IMR-90 (cell line): ENCODE results near the gene F3. TPM values are rescaled to one million over a fixed set of nuclear protein-coding genes. Genes with fewer than 3 reads are reported as not detected.

Experiments
- ATAC-seq: fragments of 200-7000 bp; cut with Tn5 transposase; 2 replicates; pipeline ENCODE4 v1.9.1; 2020; ENCODE audit warnings: low read depth, mild to moderate bottlenecking, moderate library complexity
- BruUV-seq: library from RNA; stranded (reverse); fragments of 400-500 nt; replicated peaks from 2 replicates; lab custom pipeline; 2021; lab: Mats Ljungman, UMichigan
- CTCF ChIA-PET: fragments of 300-600 bp; formaldehyde crosslinking; extraction: SDS; loops from one replicate; lab custom pipeline; 2021; ENCODE audit warnings: antibody characterized with exemption; lab: Yijun Ruan, JAX
- POLR2A ChIA-PET: fragments of 300-600 bp; sonication (Branson Sonifier 250); formaldehyde crosslinking; loops from one replicate; lab custom pipeline; 2022; ENCODE audit warnings: antibody characterized with exemption; ENCODE audit not compliant: unreplicated experiment; lab: Charles Lee
- DNase-seq: peaks from one replicate; pipeline ENCODE4 v3.0.0; 2013
- H2AFZ ChIP-seq: replicated peaks from 2 replicates; pipeline ENCODE3; 2013; ENCODE audit warnings: low read length, mild to moderate bottlenecking; ENCODE audit not compliant: poor library complexity
- H2AK5ac ChIP-seq: 2 replicates; pipeline ENCODE4 v1.6.1; 2013; ENCODE audit warnings: low read depth, low read length, inconsistent platforms
- H2AK9ac ChIP-seq: replicated peaks from 2 replicates; pipeline ENCODE3; 2013; ENCODE audit warnings: mild to moderate bottlenecking, low read depth, low read length, moderate library complexity; ENCODE audit not compliant: poor library complexity
- H2BK120ac ChIP-seq: 2 replicates; pipeline ENCODE4 v1.6.1; 2013; ENCODE audit warnings: low read depth, low read length, inconsistent platforms
- H2BK15ac ChIP-seq: 3 replicates; pipeline ENCODE4 v1.6.1; 2013; ENCODE audit warnings: low read depth, low read length, inconsistent platforms
- H2BK20ac ChIP-seq: 2 replicates; pipeline ENCODE4 v1.6.1; 2013; ENCODE audit warnings: low read depth, mild to moderate bottlenecking, inconsistent platforms, low read length, moderate library complexity
- H2BK5ac ChIP-seq: 2 replicates; pipeline ENCODE4 v1.6.1; 2013; ENCODE audit warnings: mild to moderate bottlenecking, low read depth, low read length, inconsistent platforms; ENCODE audit not compliant: poor library complexity, severe bottlenecking
- H3K14ac ChIP-seq: replicated peaks from 2 replicates; pipeline ENCODE4 v1.6.1; 2013; ENCODE audit warnings: low read depth, low read length, inconsistent platforms
- H3K18ac ChIP-seq: 2 replicates; pipeline ENCODE4 v1.6.1; 2013; ENCODE audit warnings: low read depth, low read length, control low read depth
- H3K23ac ChIP-seq: 2 replicates; pipeline ENCODE4 v1.6.1; 2013; ENCODE audit warnings: low read depth, low read length, inconsistent platforms
- H3K27ac ChIP-seq: 2 replicates; pipeline ENCODE4 v1.5.1; 2013; ENCODE audit warnings: mild to moderate bottlenecking, control low read depth, low read length; ENCODE audit not compliant: insufficient read depth
- H3K27me3 ChIP-seq: 2 replicates; pipeline ENCODE4 v1.6.1; 2013; ENCODE audit warnings: low read length; ENCODE audit not compliant: control insufficient read depth, insufficient read depth
- H3K36me3 ChIP-seq: 2 replicates; pipeline ENCODE4 v1.6.1; 2013; ENCODE audit warnings: low read length, mixed read lengths; ENCODE audit not compliant: control insufficient read depth, insufficient read depth
- H3K4ac ChIP-seq: 2 replicates; pipeline ENCODE4 v1.6.1; 2013; ENCODE audit warnings: low read depth, low read length, inconsistent platforms
- H3K4me1 ChIP-seq: 2 replicates; pipeline ENCODE4 v1.6.1; 2013; ENCODE audit warnings: low read length, mixed read lengths; ENCODE audit not compliant: control insufficient read depth, insufficient read depth
- H3K4me2 ChIP-seq: 2 replicates; pipeline ENCODE4 v1.6.1; 2013; ENCODE audit warnings: low read depth, mild to moderate bottlenecking, control low read depth, low read length, moderate library complexity
- H3K4me3 ChIP-seq: 2 replicates; pipeline ENCODE4 v1.5.1; 2013; ENCODE audit warnings: low read depth, mild to moderate bottlenecking, control low read depth, low read length, moderate library complexity; ENCODE audit not compliant: insufficient read depth
- H3K56ac ChIP-seq: 2 replicates; pipeline ENCODE4 v1.6.1; 2013; ENCODE audit warnings: low read length, inconsistent platforms; ENCODE audit not compliant: insufficient read depth; ENCODE audit errors: extremely low read depth
- H3K79me1 ChIP-seq, 2 experiments: 2 replicates each; pipeline ENCODE4 v1.6.1; 2013; ENCODE audit warnings: low read length in 2 of 2, inconsistent platforms in 1 of 2, low read depth in 1 of 2
- H3K9ac ChIP-seq: 2 replicates; pipeline ENCODE4 v1.6.1; 2013; ENCODE audit warnings: low read depth, low read length, control low read depth
- H3K9me1 ChIP-seq: 2 replicates; pipeline ENCODE4 v1.6.1; 2013; ENCODE audit warnings: low read length, inconsistent platforms; ENCODE audit not compliant: insufficient read depth
- H3K9me3 ChIP-seq: 2 replicates; pipeline ENCODE4 v1.6.1; 2013; ENCODE audit warnings: low read length; ENCODE audit not compliant: control insufficient read depth, insufficient read depth
- H4K20me1 ChIP-seq: 2 replicates; pipeline ENCODE4 v1.6.1; 2013; ENCODE audit warnings: low read length, inconsistent platforms; ENCODE audit not compliant: insufficient read depth
- H4K5ac ChIP-seq: 2 replicates; pipeline ENCODE4 v1.6.1; 2013; ENCODE audit warnings: mild to moderate bottlenecking, low read depth, low read length, control low read depth
- H4K8ac ChIP-seq, 2 experiments: 2 replicates each; pipeline ENCODE4 v1.6.1; 2013; ENCODE audit warnings: low read depth in 2 of 2, low read length in 2 of 2, control low read depth in 1 of 2, inconsistent platforms in 1 of 2
- H4K91ac ChIP-seq: 2 replicates; pipeline ENCODE4 v1.6.1; 2013; ENCODE audit warnings: low read depth, low read length, inconsistent platforms; ENCODE audit not compliant: insufficient read depth
- BHLHE40 ChIP-seq: fragments of 150-350 bp; IDR thresholded peaks from 2 replicates; pipeline ENCODE4 v1.6.1; 2016; ENCODE audit warnings: mild to moderate bottlenecking, low read depth, low read length
- CEBPB ChIP-seq: IDR thresholded peaks from 2 replicates; pipeline ENCODE4 v1.6.1; 2012; ENCODE audit warnings: low read depth, low read length, improper control_type of control experiment
- CHD1 ChIP-seq: IDR thresholded peaks from 2 replicates; pipeline ENCODE4 v1.6.1; 2012; ENCODE audit warnings: low read depth, low read length, improper control_type of control experiment
- FOS ChIP-seq: fragments of 150-350 bp; IDR thresholded peaks from 2 replicates; pipeline ENCODE4 v1.6.1; 2016; ENCODE audit warnings: low read depth, low read length
- MAFK ChIP-seq: IDR thresholded peaks from 2 replicates; pipeline ENCODE4 v1.6.1; 2012; ENCODE audit warnings: low read depth, low read length, improper control_type of control experiment
- MAZ ChIP-seq: IDR thresholded peaks from 2 replicates; pipeline ENCODE4 v1.6.1; 2012; ENCODE audit warnings: low read depth, mild to moderate bottlenecking, low read length, improper control_type of control experiment, moderate library complexity, borderline replicate concordance
- MXI1 ChIP-seq: IDR thresholded peaks from 2 replicates; pipeline ENCODE4 v1.6.1; 2012; ENCODE audit warnings: low read depth, mild to moderate bottlenecking, low read length, moderate library complexity, borderline replicate concordance
- NFE2L2 ChIP-seq: fragments of 150-350 bp; IDR thresholded peaks from 2 replicates; pipeline ENCODE4 v1.6.1; 2016; ENCODE audit warnings: low read depth, mild to moderate bottlenecking, low read length
- POLR2A ChIP-seq: IDR thresholded peaks from 2 replicates; pipeline ENCODE4 v1.6.1; 2012; ENCODE audit warnings: mild to moderate bottlenecking, low read depth, low read length
- RAD21 ChIP-seq: IDR thresholded peaks from 2 replicates; pipeline ENCODE4 v1.6.1; 2012; ENCODE audit warnings: low read length, improper control_type of control experiment
- RCOR1 ChIP-seq: IDR thresholded peaks from 2 replicates; pipeline ENCODE4 v1.6.1; 2012; ENCODE audit warnings: mild to moderate bottlenecking, low read length, improper control_type of control experiment; ENCODE audit not compliant: insufficient replicate concordance
- RFX5 ChIP-seq: IDR thresholded peaks from 2 replicates; pipeline ENCODE4 v1.8.0; 2012; ENCODE audit warnings: low read depth, mild to moderate bottlenecking, low read length, moderate library complexity
- SMC3 ChIP-seq: fragments of 150-350 bp; IDR thresholded peaks from 2 replicates; pipeline ENCODE4 v1.6.1; 2016; ENCODE audit warnings: low read depth, mild to moderate bottlenecking, antibody characterized with exemption, low read length, moderate library complexity
- WGBS, 2 experiments: methylation state at CpG; one replicate each; pipeline versions ENCODE4 v1.1.5 to v1.1.7; 2013; ENCODE audit warnings: missing lambda C conversion rate in 2 of 2; ENCODE audit not compliant: insufficient read length in 1 of 2; ENCODE audit errors: extremely low coverage in 2 of 2; 5-methylcytosine and 5-hydroxymethylcytosine counted together
- dilution Hi-C: fragments of 300-500 bp; cut with HindIII; formaldehyde crosslinking; loops from one replicate; pipeline ENCODE4 v1.14.3; 2018; ENCODE audit warnings: low sequenced_read_pairs; ENCODE audit not compliant: unreplicated experiment
- in situ Hi-C: fragments of 300-500 bp; cut with MboI; formaldehyde crosslinking; loops from 3 replicates; pipeline ENCODE4 v1.14.3; 2019; ENCODE audit warnings: low sequenced_read_pairs, inconsistent platforms, mixed read lengths
- intact Hi-C: fragments of 100-400 bp; cut with micrococcal nuclease; formaldehyde crosslinking; loops from 2 replicates; pipeline ENCODE4 v1.10.0; 2022
- polyA plus RNA-seq, 3 experiments: library from polyadenylated mRNA; depleted of rRNA; stranded (reverse); fragments of >200 nt; gene quantifications; 2 replicates each; pipeline ENCODE4 v1.2.3, GENCODE V29; 2012; ENCODE audit warnings: low replicate concordance in 1 of 3
- total RNA-seq: library from RNA; depleted of rRNA; stranded (reverse); fragments of >200 nt; gene quantifications from 2 replicates; pipeline ENCODE4 v1.2.3, GENCODE V29; 2012
- TF ChIP-seq, protein P1 (sequence below): conservative IDR thresholded peaks from 2 replicates; pipeline ENCODE4 v1.5.1; 2012; ENCODE audit warnings: mild to moderate bottlenecking, low read depth, low read length, improper control_type of control experiment
- TF ChIP-seq, protein P2 (sequence below): fragments of 150-350 bp; IDR thresholded peaks from 2 replicates; pipeline ENCODE4 v1.6.1; 2016; ENCODE audit warnings: low read depth, mild to moderate bottlenecking, low read length, moderate library complexity, borderline replicate concordance
- TF ChIP-seq, protein P3 (sequence below): fragments of 150-350 bp; IDR thresholded peaks from 2 replicates; pipeline ENCODE4 v1.6.1; 2017; ENCODE audit warnings: mild to moderate bottlenecking, antibody characterized with exemption, low read length, low read depth

Gene F3
- total and polyA plus RNA-seq, 2 of the 4 experiments (the other 2 are of a cell fraction): 75.6 to 126 TPM

DNA sequence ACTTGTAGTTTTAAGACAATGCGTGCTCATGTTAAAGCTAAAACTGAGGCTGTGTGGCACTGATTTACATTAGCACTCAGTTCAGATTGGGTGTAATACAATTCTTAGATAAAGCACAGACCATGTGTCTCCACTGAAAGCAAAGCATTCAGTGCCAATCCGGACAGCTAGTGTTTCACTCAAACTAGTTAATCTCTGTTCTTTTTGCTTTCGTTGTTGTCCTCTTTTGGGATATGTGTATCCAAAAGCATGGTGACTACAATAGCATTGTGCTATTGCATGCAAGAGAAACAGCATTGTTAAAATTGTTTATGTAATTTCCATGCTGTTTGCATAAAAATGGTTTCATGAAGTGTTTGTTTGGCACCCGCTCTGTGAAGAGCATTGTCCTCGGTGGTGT is 54.6 kb downstream of the F3 start:
- Histone ChIP-seq H2BK20ac (no peak overlapping the region), H2AK5ac (no peak overlapping the region), H3K4me3 (no peak overlapping the region), H2AK9ac (no peak overlapping the region), H3K79me1 (no peaks in the 10 kb centered on the region; a peak in 1 of 4 replicates), H4K8ac (no peak overlapping the region), H3K14ac (no peak overlapping the region), H3K4me2 (no peak overlapping the region), H3K18ac (no peak overlapping the region), H3K9me1 (no peaks in the 10 kb centered on the region), H3K36me3 (peaks cover 4% of the 10 kb centered on the region), H2BK15ac (no peak overlapping the region), H4K20me1 (no peaks in the 10 kb centered on the region), H3K27ac (no peak overlapping the region), H2AFZ (no peak overlapping the region), H3K56ac (no peak overlapping the region), H3K27me3 (no peaks in the 10 kb centered on the region), H3K9me3 (no peaks in the 10 kb centered on the region), H2BK5ac (no peak overlapping the region), H3K4ac (no peak overlapping the region), H4K91ac (no peak overlapping the region), H2BK120ac (no peak overlapping the region), H3K4me1 (no peaks in the 10 kb centered on the region), H4K5ac (no peak overlapping the region), H3K9ac (no peak overlapping the region), H3K23ac (no peak overlapping the region)
- no peak for DNase-seq
- 100% methylated on average over 1 of the region's 5 CpGs; no CpG with 5 or more reads in 1 of the 2 experiments for WGBS, 2 experiments
- TF ChIP-seq FOS (no peak), BHLHE40 (no peak), MAFK (no peak), SMC3 (no peak), RAD21 (no peak), CEBPB (no peak), POLR2A (no peak), CHD1 (no peak), MXI1 (no peak), RCOR1 (no peak), MAZ (no peak), RFX5 (no peak), NFE2L2 (no peak)
- TF ChIP-seq, protein P1, sequence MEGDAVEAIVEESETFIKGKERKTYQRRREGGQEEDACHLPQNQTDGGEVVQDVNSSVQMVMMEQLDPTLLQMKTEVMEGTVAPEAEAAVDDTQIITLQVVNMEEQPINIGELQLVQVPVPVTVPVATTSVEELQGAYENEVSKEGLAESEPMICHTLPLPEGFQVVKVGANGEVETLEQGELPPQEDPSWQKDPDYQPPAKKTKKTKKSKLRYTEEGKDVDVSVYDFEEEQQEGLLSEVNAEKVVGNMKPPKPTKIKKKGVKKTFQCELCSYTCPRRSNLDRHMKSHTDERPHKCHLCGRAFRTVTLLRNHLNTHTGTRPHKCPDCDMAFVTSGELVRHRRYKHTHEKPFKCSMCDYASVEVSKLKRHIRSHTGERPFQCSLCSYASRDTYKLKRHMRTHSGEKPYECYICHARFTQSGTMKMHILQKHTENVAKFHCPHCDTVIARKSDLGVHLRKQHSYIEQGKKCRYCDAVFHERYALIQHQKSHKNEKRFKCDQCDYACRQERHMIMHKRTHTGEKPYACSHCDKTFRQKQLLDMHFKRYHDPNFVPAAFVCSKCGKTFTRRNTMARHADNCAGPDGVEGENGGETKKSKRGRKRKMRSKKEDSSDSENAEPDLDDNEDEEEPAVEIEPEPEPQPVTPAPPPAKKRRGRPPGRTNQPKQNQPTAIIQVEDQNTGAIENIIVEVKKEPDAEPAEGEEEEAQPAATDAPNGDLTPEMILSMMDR: no peak
- TF ChIP-seq, protein P2, sequence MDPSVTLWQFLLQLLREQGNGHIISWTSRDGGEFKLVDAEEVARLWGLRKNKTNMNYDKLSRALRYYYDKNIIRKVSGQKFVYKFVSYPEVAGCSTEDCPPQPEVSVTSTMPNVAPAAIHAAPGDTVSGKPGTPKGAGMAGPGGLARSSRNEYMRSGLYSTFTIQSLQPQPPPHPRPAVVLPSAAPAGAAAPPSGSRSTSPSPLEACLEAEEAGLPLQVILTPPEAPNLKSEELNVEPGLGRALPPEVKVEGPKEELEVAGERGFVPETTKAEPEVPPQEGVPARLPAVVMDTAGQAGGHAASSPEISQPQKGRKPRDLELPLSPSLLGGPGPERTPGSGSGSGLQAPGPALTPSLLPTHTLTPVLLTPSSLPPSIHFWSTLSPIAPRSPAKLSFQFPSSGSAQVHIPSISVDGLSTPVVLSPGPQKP: no peak
- TF ChIP-seq, protein P3, sequence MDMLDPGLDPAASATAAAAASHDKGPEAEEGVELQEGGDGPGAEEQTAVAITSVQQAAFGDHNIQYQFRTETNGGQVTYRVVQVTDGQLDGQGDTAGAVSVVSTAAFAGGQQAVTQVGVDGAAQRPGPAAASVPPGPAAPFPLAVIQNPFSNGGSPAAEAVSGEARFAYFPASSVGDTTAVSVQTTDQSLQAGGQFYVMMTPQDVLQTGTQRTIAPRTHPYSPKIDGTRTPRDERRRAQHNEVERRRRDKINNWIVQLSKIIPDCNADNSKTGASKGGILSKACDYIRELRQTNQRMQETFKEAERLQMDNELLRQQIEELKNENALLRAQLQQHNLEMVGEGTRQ: no peak
- intact Hi-C loops (no loop called here), in situ Hi-C loops (no loop called here), dilution Hi-C loops (no loop called here)
- POLR2A ChIA-PET: no interaction called here
- ATAC-seq: no peak
- CTCF ChIA-PET: interaction anchor here (0.6 to 1.1 kb wide), 2 partner anchors 16 to 319 kb away, joined by 3 read pairs; no protein-coding TSS in a partner anchor
- BruUV-seq: no TSS peak
